GM19025 (cell line): ENCODE measurements around the gene ANKRD29.
"Not testable (repeated sequence)": the region's sequence is repeated elsewhere in the genome, so short reads cannot be mapped to it uniquely, and the experiment has no call there.

Experiments used
- ATAC-seq: cut with Tn5 transposase; IDR thresholded peaks from one replicate; pipeline ENCODE4 v1.9.1; 2021; ENCODE audit warnings: mild to moderate bottlenecking, low read depth, moderate library complexity; ENCODE audit not compliant: unreplicated experiment

Gene ANKRD29

GRCh38 chr18:23618862-23619387 lies 43.8 kb downstream of the ANKRD29 start:
- ATAC-seq, result no peak

- ATAC-seq, result peak; percentile 51
These were observed 45.2 kb downstream of the ANKRD29 start for GRCh38 chr18:23617412-23618014.

- ATAC-seq, result no peak
These were observed 46.5 kb downstream of the ANKRD29 start for GRCh38 chr18:23616258-23616657.

- no peak for ATAC-seq
These were observed 47.8 kb downstream of the ANKRD29 start for GRCh38 chr18:23614891-23615290.

- no peak for ATAC-seq
These were observed 48.3 kb downstream of the ANKRD29 start for GRCh38 chr18:23614413-23614812.

GRCh38 chr18:23613091-23613475 lies 49.6 kb downstream of the ANKRD29 start:
- not testable (repeated sequence) for ATAC-seq

- peak; percentile 52 for ATAC-seq
These were observed 50.1 kb downstream of the ANKRD29 start for GRCh38 chr18:23612434-23613090.

- no peak for ATAC-seq
These were observed 53.2 kb downstream of the ANKRD29 start for GRCh38 chr18:23609390-23610023.

GRCh38 chr18:23608211-23608610 lies 54.5 kb downstream of the ANKRD29 start:
- no peak for ATAC-seq

- ATAC-seq, result no peak
These were observed 56.8 kb downstream of the ANKRD29 start for GRCh38 chr18:23605941-23606340.

- no peak for ATAC-seq
These were observed 62.9 kb downstream of the ANKRD29 start for GRCh38 chr18:23599809-23600208.

- ATAC-seq, result no peak
These were observed 66.5 kb downstream of the ANKRD29 start for GRCh38 chr18:23596183-23596582.

GRCh38 chr18:23595591-23595990 lies 67.1 kb downstream of the ANKRD29 start:
- ATAC-seq, result no peak

GRCh38 chr18:23593720-23594119 lies 69.0 kb downstream of the ANKRD29 start:
- ATAC-seq, result no peak

- no peak for ATAC-seq
These were observed 69.8 kb downstream of the ANKRD29 start for GRCh38 chr18:23592911-23593310.

GRCh38 chr18:23591011-23591410 lies 71.7 kb downstream of the ANKRD29 start:
- no peak for ATAC-seq

- ATAC-seq, result no peak
These were observed 73.7 kb downstream of the ANKRD29 start for GRCh38 chr18:23588836-23589560.

GRCh38 chr18:23587220-23587642 lies 75.5 kb downstream of the ANKRD29 start:
- no peak for ATAC-seq

GRCh38 chr18:23586249-23587196 lies 76.2 kb downstream of the ANKRD29 start, which contains the start of gene NPC1:
TSS of gene NPC1 (minus strand) at chr18:23586506. CDS start at chr18:23586343, 163 bp downstream.
- ATAC-seq, result peak; percentile 94

GRCh38 chr18:23585897-23586248 lies 76.8 kb downstream of the ANKRD29 start:
- ATAC-seq, result no peak
